MM.1S (cell line): ENCODE results near the gene DUSP14.

ENCODE experiments used
- DNase-seq: peaks from one replicate; pipeline ENCODE4 v3.0.0-alpha.2; 2015
- H2AFZ ChIP-seq: fragments of 300-600 bp; sonication (generic); 2 replicates; pipeline ENCODE4 v1.6.0; 2016; ENCODE audit warnings: antibody characterized with exemption, low read length
- H3F3A ChIP-seq: fragments of 300-600 bp; sonication (generic); 2 replicates; pipeline ENCODE4 v1.6.1; 2016; ENCODE audit warnings: mild to moderate bottlenecking, antibody characterized with exemption, low read length, moderate library complexity, mixed read lengths; ENCODE audit not compliant: insufficient read depth
- H3K27ac ChIP-seq: fragments of 300-600 bp; sonication (generic); 2 replicates; pipeline ENCODE4 v1.5.1; 2016; ENCODE audit warnings: mild to moderate bottlenecking, low read length
- H3K27me3 ChIP-seq: fragments of 300-600 bp; sonication (generic); replicated peaks from 2 replicates; pipeline ENCODE4 v1.6.0; 2016; ENCODE audit warnings: low read length; ENCODE audit not compliant: insufficient read depth
- H3K36me3 ChIP-seq: fragments of 300-600 bp; sonication (generic); replicated peaks from 2 replicates; pipeline ENCODE4 v1.6.1; 2016; ENCODE audit warnings: mild to moderate bottlenecking, low read length, mixed read lengths; ENCODE audit not compliant: insufficient read depth
- H3K4me1 ChIP-seq: fragments of 300-600 bp; sonication (generic); 2 replicates; pipeline ENCODE4 v1.6.1; 2016; ENCODE audit warnings: low read length, mixed read lengths
- H3K4me2 ChIP-seq: fragments of 300-600 bp; sonication (generic); 2 replicates; pipeline ENCODE4 v1.6.0; 2016; ENCODE audit warnings: low read depth, low read length
- H3K4me3 ChIP-seq: fragments of 300-600 bp; sonication (generic); 2 replicates; pipeline ENCODE4 v1.5.1; 2016; ENCODE audit warnings: low read length, mixed read lengths
- H3K79me2 ChIP-seq: fragments of 300-600 bp; sonication (generic); 2 replicates; pipeline ENCODE4 v1.6.1; 2016; ENCODE audit warnings: mixed run types, low read length, mixed read lengths
- H3K9ac ChIP-seq: fragments of 300-600 bp; sonication (generic); 2 replicates; pipeline ENCODE4 v1.6.1; 2016; ENCODE audit warnings: low read length, mixed read lengths
- H3K9me2 ChIP-seq: fragments of 300-600 bp; sonication (generic); replicated peaks from 2 replicates; pipeline ENCODE4 v1.6.1; 2016; ENCODE audit warnings: mild to moderate bottlenecking, low read length, mixed read lengths; ENCODE audit not compliant: insufficient read depth
- H3K9me3 ChIP-seq: fragments of 300-600 bp; sonication (generic); replicated peaks from 2 replicates; pipeline ENCODE4 v1.6.1; 2016; ENCODE audit warnings: mild to moderate bottlenecking, low read length, mixed read lengths; ENCODE audit not compliant: insufficient read depth
- H4K20me1 ChIP-seq: fragments of 300-600 bp; sonication (generic); 2 replicates; pipeline ENCODE4 v1.6.1; 2016; ENCODE audit warnings: mild to moderate bottlenecking, low read length, moderate library complexity, mixed read lengths; ENCODE audit not compliant: insufficient read depth
- CTCF ChIP-seq: fragments of 300-600 bp; sonication (generic); IDR thresholded peaks from 2 replicates; pipeline ENCODE4 v1.5.1; 2016; ENCODE audit warnings: antibody characterized with exemption, low read length, mixed read lengths
- EZH2 ChIP-seq: fragments of 300-600 bp; sonication (generic); optimal IDR thresholded peaks from 2 replicates; pipeline ENCODE3; 2017; ENCODE audit warnings: low read depth, mild to moderate bottlenecking, antibody characterized with exemption, low read length, mixed read lengths
- EZH2phosphoT487 ChIP-seq: fragments of 300-600 bp; sonication (generic); IDR thresholded peaks from 2 replicates; pipeline ENCODE4 v1.6.1; 2018; ENCODE audit warnings: antibody characterized with exemption, low read length

DUSP14 gene

GRCh38 chr17:37458805-37459204 lies 30.9 kb upstream of the DUSP14 start:
- Histone ChIP-seq H3K36me3 (no peaks in the 10 kb centered on the region), H3K27ac (no peak overlapping the region), H3K9me3 (no peaks in the 10 kb centered on the region), H3F3A (no peaks in the 10 kb centered on the region), H3K9me2 (no peaks in the 10 kb centered on the region), H3K79me2 (no peaks in the 10 kb centered on the region), H2AFZ (no peak overlapping the region), H3K4me1 (no peaks in the 10 kb centered on the region), H3K4me2 (no peak overlapping the region), H4K20me1 (no peaks in the 10 kb centered on the region), H3K9ac (no peak overlapping the region), H3K4me3 (no peak overlapping the region), H3K27me3 (no peaks in the 10 kb centered on the region)
- DNase-seq, result no peak
- TF ChIP-seq EZH2phosphoT487 (no peak), EZH2 (no peak), CTCF (no peak)

GRCh38 chr17:37461668-37462067 lies 28.0 kb upstream of the DUSP14 start:
- DNase-seq, result no peak
- H3K4me3 ChIP-seq, result no peak overlapping the region
- no peak overlapping the region for H3K27ac ChIP-seq
- H3K9me3 ChIP-seq, result no peaks in the 10 kb centered on the region
- H3F3A ChIP-seq, result no peaks in the 10 kb centered on the region
- H3K36me3 ChIP-seq, result no peaks in the 10 kb centered on the region
- no peaks in the 10 kb centered on the region for H3K79me2 ChIP-seq
- no peak for TF ChIP-seq EZH2phosphoT487
- TF ChIP-seq CTCF, result no peak
- no peak for TF ChIP-seq EZH2
- H3K9me2 ChIP-seq, result no peaks in the 10 kb centered on the region
- no peak overlapping the region for H3K9ac ChIP-seq
- no peaks in the 10 kb centered on the region for H4K20me1 ChIP-seq
- no peaks in the 10 kb centered on the region for H3K4me1 ChIP-seq
- no peak overlapping the region for H2AFZ ChIP-seq
- H3K4me2 ChIP-seq, result no peak overlapping the region
- H3K27me3 ChIP-seq, result no peaks in the 10 kb centered on the region

GRCh38 chr17:37462492-37462891 lies 27.2 kb upstream of the DUSP14 start:
- H3K36me3 ChIP-seq, result no peaks in the 10 kb centered on the region
- H4K20me1 ChIP-seq, result no peaks in the 10 kb centered on the region

More at GRCh38 chr17:37462492-37462891, 27.2 kb upstream of the DUSP14 start:
- no peaks in the 10 kb centered on the region for H3K27me3 ChIP-seq
- H3K9me3 ChIP-seq, result no peaks in the 10 kb centered on the region
- no peak overlapping the region for H3K27ac ChIP-seq
- H3K9ac ChIP-seq, result no peak overlapping the region
- H3K4me1 ChIP-seq, result no peaks in the 10 kb centered on the region
- no peak overlapping the region for H3K4me3 ChIP-seq
- DNase-seq, result no peak
- no peaks in the 10 kb centered on the region for H3K9me2 ChIP-seq
- H3F3A ChIP-seq, result no peaks in the 10 kb centered on the region
- no peak for TF ChIP-seq EZH2phosphoT487
- TF ChIP-seq EZH2, result no peak
- TF ChIP-seq CTCF, result no peak
- no peaks in the 10 kb centered on the region for H3K79me2 ChIP-seq
- no peak overlapping the region for H3K4me2 ChIP-seq
- no peak overlapping the region for H2AFZ ChIP-seq
